WTC11 (cell line): ENCODE results near the gene PPP3CB. TPM values are rescaled to one million over a fixed set of nuclear protein-coding genes. Genes with fewer than 3 reads are reported as not detected.

Source experiments
- ATAC-seq: fragments of 200-7000 bp; cut with Tn5 transposase; 2 replicates; pipeline ENCODE4 v1.10.0; 2021; ENCODE audit warnings: mild to moderate bottlenecking, moderate library complexity
- CTCF ChIA-PET: fragments of 300-600 bp; sonication (Branson Sonifier 250); formaldehyde crosslinking; loops from one replicate; lab custom pipeline; 2021; ENCODE audit warnings: antibody characterized with exemption; lab: Charles Lee
- POLR2A ChIA-PET: fragments of 350-600 bp; sonication (Branson Sonifier 250); formaldehyde crosslinking; loops from one replicate; lab custom pipeline; 2021; ENCODE audit warnings: antibody characterized with exemption; lab: Charles Lee
- DNase-seq: peaks from one replicate; pipeline ENCODE4 v3.0.0; 2021; ENCODE audit warnings: low spot score
- H3K27ac Mint-ChIP-seq: 2 replicates; pipeline ENCODE4 v1.8.0; 2021; ENCODE audit warnings: mixed read lengths
- H3K27me3 Mint-ChIP-seq: 2 replicates; pipeline ENCODE4 v1.8.0; 2021; ENCODE audit warnings: low read depth, mild to moderate bottlenecking, moderate library complexity, mixed read lengths
- H3K36me3 Mint-ChIP-seq: 2 replicates; pipeline ENCODE4 v1.8.0; 2021; ENCODE audit warnings: mixed read lengths
- H3K4me1 Mint-ChIP-seq: 2 replicates; pipeline ENCODE4 v1.8.0; 2022; ENCODE audit warnings: mixed read lengths
- H3K4me3 Mint-ChIP-seq: 2 replicates; pipeline ENCODE4 v1.8.0; 2021; ENCODE audit warnings: mild to moderate bottlenecking, moderate library complexity, mixed read lengths
- H3K9me3 Mint-ChIP-seq: 2 replicates; pipeline ENCODE4 v1.8.0; 2021; ENCODE audit warnings: mixed read lengths
- AFF4 ChIP-seq: sonication (generic); formaldehyde crosslinking; IDR thresholded peaks from 2 replicates; pipeline ENCODE4 v1.8.1; 2023; ENCODE audit warnings: mild to moderate bottlenecking, missing genetic modification reagents, borderline replicate concordance
- ARID4B ChIP-seq: sonication (generic); formaldehyde crosslinking; IDR thresholded peaks from 2 replicates; pipeline ENCODE4 v1.8.0; 2023; ENCODE audit warnings: missing genetic modification reagents, mild to moderate bottlenecking, borderline replicate concordance
- CREM ChIP-seq: sonication (generic); formaldehyde crosslinking; IDR thresholded peaks from 2 replicates; pipeline ENCODE4 v1.8.1; 2022; ENCODE audit warnings: mild to moderate bottlenecking, missing genetic modification reagents, moderate library complexity
- ELF4 ChIP-seq: sonication (generic); formaldehyde crosslinking; IDR thresholded peaks from 2 replicates; pipeline ENCODE4 v1.8.1; 2022; ENCODE audit warnings: low read depth, mild to moderate bottlenecking, moderate library complexity, missing genetic modification reagents
- ESRRA ChIP-seq: sonication (generic); formaldehyde crosslinking; IDR thresholded peaks from 2 replicates; pipeline ENCODE4 v1.8.1; 2022; ENCODE audit warnings: mild to moderate bottlenecking, missing genetic modification reagents, borderline replicate concordance
- ETV6 ChIP-seq: sonication (generic); formaldehyde crosslinking; IDR thresholded peaks from 2 replicates; pipeline ENCODE4 v1.8.1; 2022; ENCODE audit warnings: mild to moderate bottlenecking, missing genetic modification reagents
- GABPB1 ChIP-seq: sonication (generic); formaldehyde crosslinking; IDR thresholded peaks from 2 replicates; pipeline ENCODE4 v1.8.1; 2023; ENCODE audit warnings: mild to moderate bottlenecking, missing genetic modification reagents
- JAZF1 ChIP-seq: fragments of 250-450 bp; sonication (Bioruptor Pico); IDR thresholded peaks from 2 replicates; pipeline ENCODE4 v1.9.0; 2021; ENCODE audit warnings: moderate library complexity, mild to moderate bottlenecking, inconsistent platforms
- MLX ChIP-seq: sonication (generic); formaldehyde crosslinking; IDR thresholded peaks from 2 replicates; pipeline ENCODE4 v1.8.1; 2023; ENCODE audit warnings: mild to moderate bottlenecking, missing genetic modification reagents, moderate library complexity
- MYBL2 ChIP-seq: sonication (generic); formaldehyde crosslinking; IDR thresholded peaks from 2 replicates; pipeline ENCODE4 v1.8.1; 2023; ENCODE audit warnings: mild to moderate bottlenecking, moderate library complexity, missing genetic modification reagents
- NFATC4 ChIP-seq: fragments of 250-450 bp; sonication (Bioruptor Pico); IDR thresholded peaks from 2 replicates; pipeline ENCODE4 v1.9.0; 2021; ENCODE audit warnings: mild to moderate bottlenecking
- NFE2L1 ChIP-seq: sonication (generic); formaldehyde crosslinking; IDR thresholded peaks from 2 replicates; pipeline ENCODE4 v1.8.1; 2023; ENCODE audit warnings: missing genetic modification reagents
- NR1H2 ChIP-seq: sonication (generic); formaldehyde crosslinking; IDR thresholded peaks from 2 replicates; pipeline ENCODE4 v1.9.0; 2021; ENCODE audit warnings: mild to moderate bottlenecking, moderate library complexity, missing genetic modification reagents
- PREB ChIP-seq: sonication (generic); formaldehyde crosslinking; IDR thresholded peaks from 2 replicates; pipeline ENCODE4 v1.8.1; 2022; ENCODE audit warnings: mild to moderate bottlenecking, missing genetic modification reagents, moderate library complexity, borderline replicate concordance
- SP1 ChIP-seq: sonication (generic); formaldehyde crosslinking; conservative IDR thresholded peaks from 2 replicates; pipeline ENCODE4 v1.8.1; 2022; ENCODE audit warnings: missing genetic modification reagents
- STAT6 ChIP-seq: sonication (generic); formaldehyde crosslinking; conservative IDR thresholded peaks from 2 replicates; pipeline ENCODE4 v1.8.1; 2023; ENCODE audit warnings: mild to moderate bottlenecking, low read depth, missing genetic modification reagents, moderate library complexity
- TCF7 ChIP-seq: sonication (generic); formaldehyde crosslinking; IDR thresholded peaks from 2 replicates; pipeline ENCODE4 v1.8.0; 2022; ENCODE audit warnings: mild to moderate bottlenecking, low read depth, missing genetic modification reagents, moderate library complexity
- TP53 ChIP-seq: sonication (generic); formaldehyde crosslinking; IDR thresholded peaks from 2 replicates; pipeline ENCODE4 v1.8.1; 2023; ENCODE audit warnings: mild to moderate bottlenecking, missing genetic modification reagents
- ZBTB43 ChIP-seq: sonication (generic); formaldehyde crosslinking; IDR thresholded peaks from 2 replicates; pipeline ENCODE4 v1.8.1; 2023; ENCODE audit warnings: mild to moderate bottlenecking, missing genetic modification reagents
- ZNF138 ChIP-seq: sonication (generic); formaldehyde crosslinking; conservative IDR thresholded peaks from 2 replicates; pipeline ENCODE4 v1.8.1; 2022; ENCODE audit warnings: mild to moderate bottlenecking, moderate library complexity, missing genetic modification reagents
- total RNA-seq: library from RNA; stranded (reverse); gene quantifications from 3 replicates; pipeline ENCODE4 v1.2.3, GENCODE V29; 2021

PPP3CB gene
- total RNA-seq, 1 experiment from 2014 or later: 30.0 TPM

GRCh38 chr10:73469579-73469978, 26.2 kb downstream of the PPP3CB start (continued):
- TF ChIP-seq AFF4 (CRISPR knock-in tag) (no peak), NFATC4 (no peak), PREB (no peak), NR1H2 (CRISPR knock-in tag) (no peak), GABPB1 (CRISPR knock-in tag) (no peak), TP53 (CRISPR knock-in tag) (no peak), MLX (CRISPR knock-in tag) (no peak), ESRRA (CRISPR knock-in tag) (no peak), ZNF138 (CRISPR knock-in tag) (no peak), CREM (no peak), STAT6 (CRISPR knock-in tag) (no peak), SP1 (CRISPR knock-in tag) (no peak)

- CTCF ChIA-PET: interaction anchor here (1.1 kb wide), 1 partner anchor 177 kb away, joined by 3 read pairs; no protein-coding TSS in a partner anchor
- Mint-ChIP-seq H3K4me1 (no peaks in the 10 kb centered on the region), H3K4me3 (no peak overlapping the region), H3K36me3 (peaks cover 26% of the 10 kb centered on the region), H3K27me3 (no peaks in the 10 kb centered on the region), H3K27ac (no peak overlapping the region)
- no peak for DNase-seq
- TF ChIP-seq MYBL2 (no peak), JAZF1 (CRISPR knock-in tag) (no peak), ELF4 (CRISPR knock-in tag) (no peak), NFE2L1 (no peak), ZBTB43 (CRISPR knock-in tag) (no peak), ARID4B (CRISPR knock-in tag) (no peak), TCF7 (no peak), ETV6 (CRISPR knock-in tag) (no peak)
- TF ChIP-seq, all 79 proteins: peak for 0
- POLR2A ChIA-PET: no interaction called here
- no peak for ATAC-seq
- H3K9me3 Mint-ChIP-seq: no peaks in the 10 kb centered on the region
Measured at GRCh38 chr10:73467206-73467605, 28.6 kb downstream of the PPP3CB start.
